ENCODE results near the gene POT1.

The POT1 gene

GRCh38 chr7:124800386-124800785 is 129.2 kb downstream of the POT1 start:
- DNase-seq: no peak

DNA sequence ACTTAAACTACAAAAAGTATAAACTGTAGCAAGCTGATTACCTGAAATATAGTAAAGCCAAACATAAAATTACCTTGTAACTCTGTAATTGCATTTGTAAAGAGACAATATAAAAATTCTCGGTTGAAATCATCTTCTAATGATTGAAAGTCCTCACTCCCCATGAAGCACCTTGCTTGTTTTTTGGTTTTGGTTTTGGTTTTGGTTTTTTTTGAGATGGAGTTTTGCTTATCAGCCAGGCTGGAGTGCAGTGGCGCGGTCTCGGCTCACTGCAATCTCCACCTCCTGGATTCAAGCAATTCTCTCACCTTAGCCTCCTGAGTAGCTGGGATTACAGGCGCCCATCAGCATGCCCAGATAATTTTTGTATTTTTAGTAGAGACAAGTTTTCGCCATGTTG is 130.2 kb downstream of the POT1 start:
- no peak for DNase-seq

- DNase-seq: no peak
These were observed 132.9 kb downstream of the POT1 start for GRCh38 chr7:124796771-124797170.

DNA sequence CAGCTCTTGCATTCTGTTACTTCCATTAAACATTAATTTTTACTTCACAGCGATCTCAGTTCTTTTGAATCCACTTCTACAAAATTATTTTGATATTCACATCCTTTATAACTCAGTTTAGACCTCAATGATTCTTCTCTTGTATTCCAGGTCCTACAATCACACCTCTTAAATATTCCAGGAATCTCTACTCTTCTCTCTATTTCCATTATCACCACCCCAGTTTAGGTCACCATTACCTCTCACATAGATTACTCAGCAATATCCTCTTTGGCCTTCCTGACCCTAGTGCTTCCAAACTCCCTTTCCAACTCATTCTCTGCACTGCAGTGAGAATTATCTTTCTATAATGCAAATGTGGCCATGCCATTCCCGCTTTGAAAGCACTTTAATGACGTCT is 136.9 kb downstream of the POT1 start:
- DNase-seq: no peak

- no peak for DNase-seq
These were observed 137.6 kb downstream of the POT1 start for GRCh38 chr7:124792002-124792401.

- no peak for DNase-seq
These were observed 138.2 kb downstream of the POT1 start for GRCh38 chr7:124791426-124791825.

DNA sequence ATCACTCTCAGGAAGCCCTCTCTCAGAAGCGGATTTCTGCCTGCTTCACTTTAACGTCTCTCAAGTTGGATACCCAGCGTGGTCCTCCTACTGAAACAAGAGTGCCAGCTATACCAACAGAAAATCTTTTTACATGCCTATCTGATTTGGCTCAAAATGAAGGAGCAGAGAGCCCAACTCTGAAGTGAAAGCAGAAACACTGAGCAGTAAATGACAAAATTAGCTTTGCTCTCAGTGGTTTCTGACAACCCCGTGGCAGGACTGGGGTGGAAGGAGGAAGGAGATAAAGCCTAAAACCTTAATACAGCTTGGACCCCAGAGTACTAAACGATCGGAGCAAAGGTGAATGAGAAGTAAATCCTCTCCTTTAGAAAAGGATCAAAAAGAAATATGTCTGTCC is 139.0 kb downstream of the POT1 start:
- no peak for DNase-seq

GRCh38 chr7:124785994-124786393 is 143.6 kb downstream of the POT1 start:
- no peak for DNase-seq

GRCh38 chr7:124784879-124785818 is 144.5 kb downstream of the POT1 start:
- peak; percentile 40 for DNase-seq

- no peak for DNase-seq
These were observed 146.4 kb downstream of the POT1 start for GRCh38 chr7:124783271-124783670.

DNA sequence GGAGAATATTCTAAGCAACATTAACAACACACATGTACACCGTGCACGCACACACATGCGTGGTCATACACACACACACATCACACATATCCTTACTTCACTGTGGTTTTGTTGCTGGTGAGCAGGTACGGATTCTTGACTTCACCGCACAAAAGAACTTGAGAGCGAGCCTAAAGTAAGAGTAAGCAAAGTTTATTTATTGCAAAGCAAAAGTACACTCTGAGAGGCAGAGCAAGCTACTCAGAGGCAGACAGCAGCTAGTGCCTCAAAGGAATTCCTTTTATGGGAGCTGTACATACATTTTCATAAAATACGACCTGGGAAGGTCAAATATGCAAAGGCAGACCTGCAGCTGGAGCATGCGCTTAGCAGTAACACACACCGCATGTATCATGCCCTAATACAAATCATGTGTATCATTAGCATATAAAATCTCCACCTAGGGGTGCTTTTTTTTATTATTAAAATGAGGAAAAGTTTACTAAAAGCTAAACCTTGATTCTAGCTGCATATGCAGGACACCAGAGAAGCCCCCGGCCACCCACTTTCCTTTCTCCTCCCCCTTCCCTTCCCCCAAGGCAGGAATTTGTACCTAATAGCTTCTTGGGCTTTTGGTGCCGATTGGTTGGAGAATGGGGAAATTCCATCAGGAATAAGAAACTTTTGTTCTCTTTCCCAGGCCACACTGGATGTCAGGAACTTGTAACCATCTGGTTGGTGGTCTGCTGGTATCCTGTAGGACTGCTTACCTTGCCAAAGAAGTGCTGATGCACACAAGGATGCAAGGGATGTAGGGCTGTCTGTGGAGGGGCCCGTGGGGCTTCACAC is 147.5 kb downstream of the POT1 start:
- no peak for DNase-seq

DNA sequence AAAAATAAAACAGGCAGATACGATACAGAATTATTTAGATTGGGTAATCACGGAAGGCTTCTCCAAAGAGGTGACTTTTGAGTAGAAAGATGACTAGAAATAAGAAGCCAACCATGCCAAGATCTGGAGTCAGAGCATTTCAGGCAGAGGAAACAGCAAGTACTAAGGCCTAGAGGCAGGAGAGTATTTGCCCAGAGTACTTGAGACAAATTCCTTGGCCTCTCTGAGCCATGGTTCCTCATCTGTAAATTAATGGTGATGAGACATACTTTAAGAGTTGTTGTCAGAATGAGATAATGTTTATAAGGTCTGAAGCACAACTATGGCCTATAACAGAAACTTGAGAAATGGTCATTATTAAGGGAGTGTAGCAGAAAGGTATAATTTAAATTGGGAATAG is 148.2 kb downstream of the POT1 start:
- no peak for DNase-seq

DNA sequence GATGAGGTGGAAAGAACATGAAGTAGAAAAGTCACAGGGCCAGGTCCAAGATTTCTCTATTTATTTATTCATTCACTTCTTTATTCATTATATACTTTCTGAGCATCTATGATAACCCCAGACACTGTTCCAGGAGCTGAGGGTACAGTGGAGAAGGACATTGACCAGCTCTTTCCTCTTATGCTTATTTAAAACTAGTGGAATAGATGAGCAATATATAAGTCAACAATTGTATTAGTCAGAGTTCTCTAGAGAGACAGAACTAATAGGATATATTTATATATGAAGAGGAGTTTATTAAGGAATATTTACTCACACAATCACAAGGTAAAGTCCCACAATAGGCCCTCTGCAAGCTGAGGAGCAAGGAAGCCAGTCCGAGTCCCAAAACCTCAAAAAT is 149.0 kb downstream of the POT1 start:
- DNase-seq: no peak

DNA sequence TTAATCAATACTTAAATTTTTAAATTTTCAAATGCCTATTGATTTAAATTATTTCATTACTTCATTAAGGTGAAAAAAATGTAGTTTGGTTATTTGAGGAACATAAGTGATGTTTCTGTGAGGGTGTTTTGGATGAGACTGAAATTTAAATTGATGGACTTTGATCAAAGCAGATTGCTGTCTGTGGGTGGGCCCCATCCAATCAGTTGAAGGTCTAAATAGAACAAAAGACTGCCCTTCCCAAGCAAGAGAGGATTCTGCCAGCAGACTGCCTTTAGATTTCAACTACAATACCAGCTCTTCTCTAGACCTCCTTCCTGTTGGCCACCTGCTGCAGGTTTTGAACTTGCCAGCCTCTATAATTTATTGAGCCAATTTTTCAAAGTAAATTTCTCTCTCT is 149.6 kb downstream of the POT1 start:
- DNase-seq: no peak

DNA sequence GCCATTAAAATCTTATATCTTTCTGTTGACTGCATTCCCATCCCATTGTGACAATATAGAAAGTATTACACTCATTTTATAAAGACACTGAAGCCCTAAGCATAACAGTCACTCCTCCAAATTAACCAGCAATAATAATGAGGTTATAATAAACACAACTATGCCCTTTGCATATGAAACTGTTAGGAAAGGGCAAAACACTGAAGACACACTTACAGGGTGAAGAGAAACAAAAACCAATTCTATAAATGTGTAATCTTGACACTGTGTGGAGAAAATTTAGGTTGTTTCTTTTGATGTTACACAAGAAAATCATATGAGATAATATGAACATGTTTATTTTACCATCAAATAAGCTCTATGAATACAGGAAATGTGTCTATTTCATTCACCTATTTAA is 150.0 kb downstream of the POT1 start:
- no peak for DNase-seq

DNA sequence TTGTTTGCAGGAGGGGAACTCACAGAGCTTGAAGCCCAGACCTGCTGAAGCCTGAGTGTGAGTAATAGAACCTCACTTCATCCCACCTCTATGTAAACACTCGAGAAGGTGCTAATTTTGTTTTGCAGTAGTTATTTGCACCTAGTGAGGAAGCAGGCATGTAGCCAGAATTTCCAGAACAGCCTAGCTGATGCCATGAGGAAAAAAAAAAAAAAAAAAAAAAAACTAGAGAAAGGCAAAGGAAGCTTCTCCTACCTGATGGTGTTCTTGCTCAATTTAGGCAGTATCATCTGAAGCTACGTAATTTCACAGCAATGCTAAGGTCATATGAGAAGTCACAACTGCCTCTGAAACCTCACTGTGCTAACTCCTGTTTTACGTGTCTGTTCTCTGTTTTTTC is 150.4 kb downstream of the POT1 start:
- DNase-seq: no peak

GRCh38 chr7:124777268-124777667 is 152.4 kb downstream of the POT1 start:
- no peak for DNase-seq

- DNase-seq: no peak
These were observed 153.5 kb downstream of the POT1 start for GRCh38 chr7:124776153-124776552.

DNA sequence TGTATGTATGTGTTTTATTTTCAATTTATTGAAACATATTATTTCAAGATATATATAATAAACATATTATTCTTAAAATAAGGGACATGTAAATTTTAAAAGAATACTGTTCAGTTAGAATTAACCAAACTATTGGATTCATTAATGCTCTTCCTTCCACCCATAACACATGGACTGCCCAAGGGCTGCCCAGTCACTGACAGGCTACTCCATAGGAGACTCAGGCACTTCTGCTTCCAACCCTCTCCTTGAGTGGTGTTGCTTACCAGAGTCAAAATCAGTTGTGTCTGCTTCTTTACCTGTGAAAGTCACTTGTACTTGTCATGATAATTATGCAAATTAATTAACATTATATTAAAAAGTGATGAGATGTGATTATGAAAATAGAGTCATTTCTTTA is 154.2 kb downstream of the POT1 start:
- DNase-seq: no peak

DNA sequence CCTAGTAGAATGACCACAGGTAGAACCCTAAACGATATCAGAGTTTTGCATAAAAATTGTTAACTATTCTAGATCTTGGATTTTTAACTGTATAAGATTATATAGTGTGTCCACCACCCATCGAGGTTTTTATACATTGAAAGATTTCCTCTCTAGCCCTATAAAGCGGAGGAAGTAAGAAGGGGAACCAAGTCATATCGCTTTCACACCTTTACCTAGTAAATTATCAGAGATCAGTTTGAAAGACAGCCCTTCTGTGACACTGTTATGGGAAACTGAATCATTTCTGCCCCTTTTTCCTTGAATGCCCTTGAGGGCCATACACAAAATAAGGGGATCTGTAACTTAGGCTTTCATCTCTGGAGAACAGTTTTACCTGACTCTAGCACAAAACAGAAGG is 155.7 kb downstream of the POT1 start:
- DNase-seq: no peak

DNA sequence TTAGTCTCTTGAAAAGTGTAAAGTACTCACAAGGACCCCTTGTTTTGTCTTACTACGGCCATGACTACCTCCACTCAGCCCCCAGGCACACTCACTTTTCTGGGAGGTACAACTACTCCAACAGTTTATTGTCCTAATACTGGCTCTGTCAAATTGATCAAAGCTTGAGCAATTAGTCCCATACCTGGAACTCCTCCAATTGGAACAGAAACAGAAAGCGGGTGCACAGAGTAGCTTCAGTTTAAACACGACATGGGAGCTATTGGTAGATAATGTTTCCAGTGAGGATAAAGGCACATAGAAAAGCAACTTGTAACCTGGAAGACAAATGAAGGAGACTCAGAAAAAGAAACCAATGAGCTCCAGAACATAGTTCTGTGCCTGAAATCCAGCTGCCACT is 156.3 kb downstream of the POT1 start:
- DNase-seq: no peak
